HG02763 (cell line): ENCODE results near the gene TPRG1L.

Source experiments
- ATAC-seq: cut with Tn5 transposase; IDR thresholded peaks from one replicate; pipeline ENCODE4 v1.9.1; 2021; ENCODE audit warnings: mild to moderate bottlenecking, moderate library complexity; ENCODE audit not compliant: unreplicated experiment

The TPRG1L gene

DNA sequence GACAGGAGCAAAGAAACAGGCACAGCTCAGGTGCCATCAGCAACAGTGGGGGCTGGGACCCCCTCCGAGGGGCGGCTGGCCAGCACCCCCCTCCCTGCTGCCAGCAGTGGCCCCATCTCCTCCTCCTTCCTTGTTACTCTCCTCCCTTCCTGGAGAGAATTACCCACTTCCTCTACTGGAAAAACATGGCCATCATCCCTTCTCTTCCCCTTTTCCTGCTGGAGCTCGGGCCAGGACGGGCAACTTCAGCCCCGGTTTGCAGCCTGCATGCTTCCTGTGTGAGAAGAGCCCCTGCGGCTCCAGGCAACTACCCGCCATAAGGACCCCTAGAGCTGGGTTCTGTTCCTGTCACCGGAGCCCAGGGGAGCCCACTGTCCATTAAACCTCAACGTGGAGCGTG is 31.1 kb upstream of the TPRG1L start:
- ATAC-seq: no peak

DNA sequence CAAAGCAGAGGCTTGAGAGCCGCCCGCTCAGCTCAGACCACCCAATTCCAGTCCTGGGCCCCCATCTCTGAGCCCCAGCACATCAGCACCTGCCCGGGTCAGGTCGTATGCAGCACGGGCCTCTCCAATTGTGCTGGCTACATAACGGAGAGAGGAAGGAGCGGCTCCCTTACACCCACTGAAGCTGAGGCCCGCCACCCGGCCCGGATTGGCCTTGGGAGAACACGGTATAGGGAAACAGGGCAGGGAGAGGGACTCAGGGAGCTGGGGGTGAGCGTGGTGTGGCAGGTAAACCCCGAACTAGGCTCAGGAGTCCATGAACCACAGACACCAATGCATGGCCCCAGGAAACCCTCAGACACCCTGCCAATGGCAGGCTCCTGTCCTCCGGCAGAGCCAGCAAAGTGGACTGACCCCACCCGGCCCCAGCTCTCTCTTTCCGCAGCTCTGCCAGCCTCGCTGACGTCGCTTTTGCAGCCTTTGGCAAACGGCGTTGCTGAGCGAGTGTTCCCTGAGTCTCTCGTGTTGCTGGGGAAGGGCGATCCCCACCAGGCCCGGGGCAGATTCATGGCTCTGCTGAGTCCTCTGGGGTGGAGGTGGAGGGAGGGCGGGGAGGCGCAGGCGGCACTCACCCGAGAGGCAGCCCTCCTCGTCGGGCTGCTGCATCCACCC is 30.0 kb upstream of the TPRG1L start:
- no peak for ATAC-seq

DNA sequence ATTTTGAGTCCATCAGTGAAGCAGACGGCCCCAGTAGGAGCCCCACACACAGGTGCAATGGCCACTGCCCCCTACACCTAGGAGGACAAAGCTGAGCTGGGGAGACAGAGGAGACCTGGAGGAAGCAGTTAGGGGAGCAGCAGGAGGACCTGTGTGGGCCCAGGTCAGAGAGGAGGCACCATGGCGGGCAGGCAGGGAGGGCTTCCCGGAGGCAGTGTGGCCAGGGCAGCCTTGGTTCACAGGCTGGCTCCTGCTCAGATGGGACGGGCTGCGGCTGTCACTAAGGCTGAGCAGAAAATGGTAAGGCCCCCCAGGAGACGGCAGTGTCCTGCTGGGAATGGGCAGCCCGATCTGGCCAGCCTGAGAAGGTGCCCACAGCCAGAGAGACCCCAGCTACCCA is 28.9 kb upstream of the TPRG1L start:
- ATAC-seq: no peak

DNA sequence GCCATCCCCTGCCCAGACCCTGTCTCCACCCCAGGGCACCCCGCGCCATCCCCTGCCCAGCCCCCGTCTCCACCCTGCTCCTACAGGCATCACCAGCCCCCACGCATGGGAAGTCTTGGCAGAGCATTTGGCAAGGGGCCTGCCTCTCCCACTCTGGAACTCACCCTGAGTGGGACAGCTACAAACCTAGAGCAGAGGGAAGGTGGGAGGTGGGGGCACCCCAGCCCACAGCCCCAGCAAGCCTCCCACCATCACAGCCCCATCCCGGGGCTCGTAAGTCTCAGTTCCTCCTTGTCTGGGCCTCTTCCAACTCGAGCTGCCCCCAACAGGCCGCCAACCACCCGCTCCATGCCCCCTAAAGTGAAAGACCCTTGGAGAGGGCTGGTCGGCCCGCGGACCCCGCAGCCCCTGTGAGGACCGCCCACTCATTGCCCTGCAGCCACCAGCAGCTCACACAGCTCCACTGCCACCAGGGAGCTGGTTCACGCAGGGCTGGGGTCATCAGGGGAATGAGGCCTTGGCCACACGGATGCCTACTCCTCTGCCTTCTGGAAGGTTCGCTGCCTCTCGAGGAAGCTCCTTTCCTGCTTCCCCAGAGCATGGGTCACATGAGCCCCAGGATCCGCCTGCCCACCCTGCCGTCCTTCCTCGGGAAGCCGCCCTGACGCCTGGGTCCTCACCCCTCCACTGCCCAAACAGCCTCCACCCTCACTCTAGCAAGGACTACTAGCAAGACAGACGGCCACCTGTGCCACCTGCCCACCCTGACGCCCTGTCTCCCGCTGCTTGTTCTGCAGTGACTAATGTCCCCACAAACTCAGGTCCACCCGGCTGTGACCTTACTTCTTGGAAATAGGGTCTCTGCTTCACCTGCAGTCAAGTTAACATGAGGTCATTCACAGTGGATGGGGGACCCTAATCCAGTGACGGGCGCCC is 27.9 kb upstream of the TPRG1L start:
- no peak for ATAC-seq

DNA sequence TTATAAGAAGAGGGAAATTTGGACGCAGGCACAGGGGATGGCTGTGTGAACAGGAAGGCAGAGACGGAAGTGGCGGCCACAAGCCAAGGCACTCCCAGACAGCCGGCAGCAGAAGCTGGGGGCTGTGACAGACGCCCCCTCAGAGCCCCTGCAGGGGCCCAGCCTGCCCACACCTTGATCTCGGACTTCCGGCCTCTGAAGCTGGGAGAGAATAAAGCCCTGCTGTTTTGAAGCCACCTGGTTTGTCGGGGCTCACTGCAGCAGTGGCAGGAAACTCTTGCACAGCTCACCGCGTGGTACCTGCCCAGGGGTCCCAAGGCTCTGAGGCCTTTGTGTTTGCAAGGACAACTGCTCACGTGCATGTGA is 27.2 kb upstream of the TPRG1L start:
- no peak for ATAC-seq

DNA sequence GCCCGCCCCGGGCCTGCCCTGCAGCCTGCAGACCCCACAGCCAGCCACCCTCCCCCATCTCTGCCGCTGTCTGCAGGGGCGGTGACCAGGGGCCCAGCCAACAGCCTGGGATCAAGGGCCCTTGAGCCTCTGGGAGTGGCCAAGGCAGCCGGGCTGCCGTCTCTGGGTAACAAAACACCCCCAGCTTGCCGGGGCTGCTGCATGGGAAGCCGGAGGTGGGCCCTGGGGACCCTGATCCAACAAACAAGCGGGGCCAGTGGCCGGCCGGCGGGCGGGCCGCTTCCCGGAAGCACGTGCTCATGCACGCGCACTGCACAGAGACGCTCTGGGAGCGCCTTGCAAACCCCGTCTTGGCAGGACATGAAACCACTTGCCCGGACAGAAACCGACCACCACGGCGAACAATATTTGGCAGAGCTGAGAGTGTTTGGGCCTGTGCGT is 26.7 kb upstream of the TPRG1L start:
- no peak for ATAC-seq

DNA sequence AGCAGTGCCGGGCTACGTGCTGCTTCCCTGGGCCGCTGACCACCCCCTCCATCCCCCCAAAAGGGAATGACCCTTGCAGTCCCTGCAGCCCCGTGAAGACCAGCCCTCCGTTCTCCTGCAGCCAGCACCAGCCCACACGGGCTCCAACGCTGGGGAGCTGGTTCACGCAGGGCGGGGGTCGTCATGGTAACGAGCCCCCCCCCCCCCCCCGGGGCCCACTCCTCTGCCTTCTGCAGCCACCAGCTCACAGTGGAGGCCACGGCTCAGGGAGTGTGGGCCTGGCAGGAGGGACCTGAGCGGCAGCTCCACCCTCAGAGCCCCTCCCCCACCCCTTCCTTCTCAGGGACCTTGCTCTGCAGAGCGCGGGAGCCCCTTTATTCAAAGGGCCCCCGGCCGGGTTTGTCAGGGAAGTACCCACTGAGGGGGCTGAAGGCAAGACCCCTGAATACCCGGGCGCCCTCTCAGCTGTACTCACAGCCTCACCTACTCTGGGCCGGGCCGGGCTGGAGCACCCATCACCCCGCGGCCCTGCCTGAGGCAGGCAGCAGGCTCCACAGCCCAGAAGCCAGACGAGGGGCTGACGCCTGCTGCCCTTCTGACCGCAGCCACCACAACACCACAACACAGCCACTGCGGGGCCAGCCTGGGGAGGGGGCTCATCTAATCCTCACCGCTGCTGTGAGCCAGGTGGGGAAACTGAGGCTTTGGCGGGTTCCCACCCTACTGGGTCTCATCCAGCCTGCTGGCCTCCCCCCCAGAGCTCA is 26.1 kb upstream of the TPRG1L start:
- no peak for ATAC-seq

DNA sequence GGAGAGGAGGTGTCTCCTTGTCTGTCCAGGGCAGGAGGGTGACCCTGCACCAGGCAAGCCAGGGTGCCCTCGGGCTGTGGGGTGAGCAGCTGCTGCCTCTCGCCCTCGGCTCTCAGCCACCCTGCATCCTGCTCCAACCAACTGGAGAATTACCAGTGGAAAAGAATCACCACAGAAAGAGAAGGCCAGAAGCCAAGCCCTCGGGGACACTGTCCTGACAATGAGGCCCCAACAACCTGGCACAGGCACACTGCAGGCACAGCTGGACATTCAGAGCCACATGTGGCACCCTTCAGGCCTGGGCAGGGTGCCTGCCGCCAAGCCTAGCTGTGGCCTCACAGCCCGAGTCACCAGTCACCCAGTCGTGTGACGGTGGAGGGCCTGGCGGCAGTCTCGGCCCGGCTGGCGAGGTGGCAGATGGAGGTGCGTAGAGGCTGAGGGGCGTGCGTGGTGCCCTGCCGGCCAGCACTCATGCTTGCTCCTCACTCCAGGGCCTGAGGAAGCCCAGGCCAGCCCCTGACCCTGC is 25.5 kb upstream of the TPRG1L start:
- ATAC-seq: no peak

DNA sequence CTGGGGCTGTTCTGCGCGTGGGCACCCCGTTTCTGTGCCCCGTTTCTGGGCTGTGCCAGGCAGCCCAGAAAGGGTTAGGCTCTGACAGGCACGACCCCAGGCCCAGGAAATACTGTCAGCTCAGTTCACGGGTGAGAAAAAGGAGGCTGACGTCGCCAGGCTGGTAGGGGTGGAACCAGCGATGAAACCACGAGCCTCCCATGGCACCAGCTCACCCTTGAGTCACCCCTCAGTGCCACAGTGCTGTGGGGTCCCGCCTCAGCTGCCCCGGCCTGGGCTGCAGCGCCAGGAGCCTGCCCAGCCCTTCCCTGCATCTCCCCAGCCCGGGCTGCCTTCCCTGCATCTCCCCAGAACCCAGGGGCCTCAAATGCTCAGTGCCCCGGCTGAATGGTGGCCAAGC is 25.0 kb upstream of the TPRG1L start:
- ATAC-seq: no peak

DNA sequence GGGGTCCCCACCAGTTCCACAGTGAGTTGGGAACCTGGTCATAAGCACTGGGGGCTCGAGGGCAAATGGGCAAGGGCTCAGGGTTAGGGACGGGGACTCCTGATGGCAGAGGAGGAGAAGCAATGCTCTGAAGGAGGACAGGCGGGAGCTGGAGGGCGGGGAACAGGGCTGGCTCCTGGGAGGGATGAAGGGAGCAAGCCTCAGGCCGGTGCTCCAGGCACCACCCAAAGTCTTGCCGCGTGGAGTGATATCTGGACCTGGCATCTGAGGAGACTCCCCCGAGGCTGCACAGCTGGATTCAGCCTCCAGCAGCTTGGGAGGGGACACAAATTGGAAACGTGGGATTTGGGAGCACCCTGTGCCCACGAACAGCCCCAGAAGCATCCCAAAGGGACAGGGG is 24.5 kb upstream of the TPRG1L start:
- no peak for ATAC-seq

DNA sequence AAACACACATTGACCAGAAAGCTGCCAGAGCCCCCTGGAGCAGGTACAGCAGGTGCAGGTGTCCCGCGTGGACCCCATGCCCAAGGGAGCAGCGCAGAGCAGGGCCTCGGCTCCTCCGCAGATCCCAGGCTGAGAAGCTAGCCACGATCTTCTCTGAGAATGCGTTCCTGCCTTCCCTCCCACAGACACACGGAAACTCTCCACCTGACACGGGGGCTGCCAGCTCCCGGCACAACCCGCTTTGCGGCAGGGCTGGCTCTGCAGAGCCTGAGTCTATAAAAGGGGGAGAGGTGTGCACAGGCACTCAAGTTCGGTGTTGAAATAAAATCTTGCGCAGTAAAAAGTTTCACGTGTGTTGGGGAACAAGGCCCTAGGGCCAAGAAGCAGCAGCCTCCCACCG is 23.1 kb upstream of the TPRG1L start:
- no peak for ATAC-seq

DNA sequence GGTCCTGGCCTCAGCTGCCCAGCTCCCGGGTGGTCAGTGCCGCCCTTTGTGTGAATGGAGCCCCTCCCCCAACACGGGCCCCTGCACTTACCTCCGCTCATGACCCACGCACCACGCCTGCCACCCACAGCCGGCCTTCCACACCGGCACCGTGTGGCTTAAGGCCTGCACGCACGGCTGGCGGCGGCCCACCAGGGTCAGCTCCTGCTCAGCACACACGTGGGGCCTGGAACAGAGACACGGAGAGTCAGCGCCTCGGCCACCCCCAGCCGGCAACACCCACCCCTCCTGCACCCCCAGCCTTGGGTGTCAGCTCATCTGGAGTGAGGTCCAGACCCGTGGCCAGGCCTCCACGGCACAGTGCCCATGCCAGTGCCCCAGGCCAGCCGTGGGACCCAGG is 22.4 kb upstream of the TPRG1L start:
- no peak for ATAC-seq

DNA sequence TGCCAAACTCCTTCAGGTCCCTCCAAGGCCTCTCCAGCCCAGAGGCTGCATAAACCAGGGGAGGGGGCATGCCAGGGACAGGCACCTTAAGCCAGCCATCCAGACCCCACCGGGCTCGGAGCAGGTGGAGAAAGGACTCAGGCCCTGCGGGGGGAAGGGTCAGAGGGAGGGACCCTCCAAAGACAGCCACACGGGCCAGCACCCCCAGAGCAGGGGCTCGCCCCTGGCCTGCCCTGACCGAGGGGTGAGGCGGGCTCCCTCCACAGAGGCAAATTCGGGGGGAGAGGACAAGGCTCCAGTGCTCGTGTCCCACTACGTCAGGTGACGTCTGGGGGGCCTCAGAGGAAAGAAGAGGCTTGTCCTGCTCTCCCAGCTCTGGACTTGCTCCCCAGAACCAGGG is 21.7 kb upstream of the TPRG1L start:
- ATAC-seq: no peak

DNA sequence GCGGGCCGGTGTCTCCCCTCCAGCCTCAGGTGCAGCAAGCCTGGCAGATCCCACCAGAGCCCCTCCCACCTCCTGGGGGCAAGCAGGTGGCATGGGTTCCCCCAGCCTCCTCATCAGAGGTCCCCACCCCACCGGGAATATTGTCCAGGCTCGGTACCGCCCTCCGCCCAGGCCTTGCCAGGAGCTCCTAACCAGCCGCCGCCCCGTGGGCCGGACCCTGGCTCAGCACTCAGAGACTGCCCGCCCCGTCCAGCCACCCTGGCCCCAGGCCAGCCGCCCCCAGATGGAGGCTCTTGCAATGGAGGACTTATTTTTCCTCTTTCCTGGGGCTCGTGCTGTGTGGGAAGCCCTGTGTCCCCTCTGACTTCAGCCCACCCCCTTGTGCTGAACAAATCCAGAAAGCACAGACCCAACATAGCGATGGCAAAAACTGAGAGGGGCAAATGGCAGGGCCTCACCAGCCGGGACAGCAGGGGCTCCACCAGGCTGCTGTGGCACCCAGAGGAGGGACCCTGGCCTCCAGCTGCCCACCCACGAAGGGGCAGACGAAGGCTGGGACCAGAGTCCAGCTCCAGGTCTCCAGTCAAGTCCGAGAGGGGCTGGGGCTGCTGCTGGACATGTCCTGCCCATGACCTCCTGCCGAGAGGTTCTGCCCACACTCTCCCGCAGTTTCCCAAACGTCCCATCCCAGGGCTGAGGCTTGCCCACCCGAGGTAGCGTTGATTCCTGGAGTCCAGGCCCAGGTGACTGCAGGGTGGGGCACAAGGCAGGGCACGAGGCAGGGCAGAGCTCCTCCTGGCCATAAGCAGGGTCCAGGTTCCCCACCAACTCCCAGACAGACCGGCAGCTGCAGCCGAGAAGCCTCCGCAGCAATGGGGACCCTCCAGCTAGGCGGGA is 21.0 kb upstream of the TPRG1L start:
- no peak for ATAC-seq

DNA sequence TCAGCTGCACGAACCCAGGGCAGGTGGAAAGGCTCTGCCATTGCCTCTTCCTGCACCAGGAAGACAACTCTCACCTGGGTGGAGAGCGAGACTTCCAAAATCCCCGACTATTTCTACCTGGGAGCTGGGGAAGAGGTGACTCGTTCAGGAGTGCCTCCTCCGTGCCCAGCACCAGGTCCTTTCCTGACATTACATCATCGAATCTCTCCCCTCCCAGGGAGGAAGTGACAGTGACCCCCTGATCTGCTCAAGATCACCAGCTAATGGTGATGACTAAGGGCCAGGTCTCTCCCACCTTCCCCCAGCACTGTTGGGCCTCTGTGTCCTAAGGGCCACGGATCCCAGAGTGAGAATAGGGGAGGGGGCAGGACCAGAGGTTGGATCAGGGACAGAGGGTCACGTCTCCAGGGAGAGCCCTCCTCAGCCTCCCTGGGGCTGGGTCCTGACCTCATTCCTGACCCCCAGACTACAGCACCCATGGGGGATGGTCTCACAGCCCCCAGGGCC is 20.3 kb upstream of the TPRG1L start:
- ATAC-seq: no peak

DNA sequence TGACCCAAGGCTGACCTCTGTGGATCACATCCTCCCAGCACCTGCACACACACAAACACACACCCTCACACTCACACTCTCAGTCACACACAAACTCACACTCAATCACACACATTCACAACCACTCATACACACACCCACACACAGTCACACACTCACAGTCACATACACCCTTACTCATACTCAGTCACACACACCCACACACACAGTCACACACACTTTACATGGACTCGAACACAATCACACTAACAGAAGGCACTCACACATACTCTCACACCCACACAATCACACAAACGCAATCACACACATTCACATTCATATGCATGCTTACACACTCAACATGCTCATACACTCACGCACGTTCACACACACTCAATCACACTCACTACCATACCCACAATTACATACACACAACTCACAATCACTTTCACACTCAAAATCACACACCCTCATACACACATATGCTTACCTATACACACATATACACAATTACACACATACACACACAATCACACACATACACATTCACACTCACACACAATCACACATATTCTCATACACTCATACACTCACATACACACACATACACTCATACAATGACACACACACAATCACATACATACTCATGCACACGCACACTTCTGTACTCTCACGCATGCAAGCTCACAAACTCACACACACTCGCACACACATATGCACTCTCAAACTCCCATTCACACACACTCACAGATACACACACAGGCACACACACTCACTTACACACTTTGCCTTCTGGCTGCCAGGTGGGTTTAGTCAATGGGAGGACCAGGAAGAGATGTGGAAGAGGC is 19.6 kb upstream of the TPRG1L start:
- no peak for ATAC-seq

DNA sequence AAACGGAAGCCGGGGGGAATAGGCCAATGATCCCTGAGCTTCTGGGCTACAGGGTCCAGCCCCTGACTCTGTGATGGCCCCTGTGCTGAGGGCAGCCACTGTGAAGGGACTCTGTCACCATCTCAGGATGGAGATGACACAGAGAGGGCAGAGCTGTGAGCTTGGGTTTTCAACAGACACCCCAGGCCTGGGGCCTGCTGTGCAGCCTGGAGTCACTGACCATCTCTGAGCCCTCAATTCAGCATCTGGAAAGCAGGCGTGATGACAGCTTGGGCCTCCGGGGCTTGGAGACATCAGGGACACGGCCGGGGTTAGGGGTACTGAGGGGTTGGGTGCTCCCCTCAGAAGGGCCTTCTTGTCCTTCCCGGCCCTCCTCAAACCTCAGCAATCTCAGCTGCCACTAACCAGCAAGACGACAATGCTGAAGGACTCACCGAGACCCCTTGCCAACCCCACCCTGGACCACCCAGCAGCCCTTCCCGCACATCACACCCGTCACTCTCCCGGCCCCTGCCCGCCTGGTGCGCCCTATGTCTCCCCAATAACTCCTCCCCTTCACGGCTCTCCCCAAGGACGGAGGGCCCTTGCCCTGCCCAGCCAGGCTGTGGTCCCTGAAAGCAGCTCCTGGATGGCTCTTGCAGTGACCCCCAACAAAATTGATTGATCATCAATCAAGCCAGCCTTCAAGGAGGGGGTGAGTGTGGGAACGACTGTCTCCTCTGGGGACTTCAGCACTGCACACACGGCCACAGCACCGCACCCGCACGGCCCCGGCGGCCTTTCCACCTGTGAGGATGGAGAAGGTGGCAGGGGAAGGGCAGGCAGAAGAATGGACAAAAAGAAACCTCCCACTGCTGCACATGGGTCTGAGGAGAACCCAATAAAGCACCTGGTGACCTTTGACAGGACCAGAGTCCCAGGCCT is 17.8 kb upstream of the TPRG1L start:
- no peak for ATAC-seq

DNA sequence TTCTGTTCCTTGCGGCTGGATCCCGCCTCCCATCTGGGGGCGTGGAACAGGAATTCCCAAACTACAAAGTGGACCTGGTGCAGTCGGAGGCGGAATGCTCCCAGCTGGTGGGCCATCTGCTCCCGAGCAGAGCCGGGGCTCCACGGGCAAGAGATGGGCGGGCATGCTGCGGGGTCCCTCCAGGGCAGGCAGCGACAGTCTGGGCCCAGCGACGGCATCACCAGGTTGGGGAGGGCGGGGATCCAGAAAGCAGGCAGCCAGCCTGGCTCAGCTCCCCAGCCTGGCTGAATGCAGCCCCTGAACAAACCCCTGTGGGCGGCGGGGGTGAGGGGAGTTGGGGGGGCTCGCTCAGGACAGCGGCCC is 17.1 kb upstream of the TPRG1L start:
- ATAC-seq: no peak
